A549 (cell line): ENCODE results near the gene ARHGEF10L. TPM values are rescaled to one million over a fixed set of nuclear protein-coding genes. Genes with fewer than 3 reads are reported as not detected.
A peak's percentile ranks its signal among the peaks of the same experiment; 100 is the strongest.

Experiments
- ATAC-seq, 2 experiments: fragments of 200-7000 bp in 1 of 2; fragments of >200 bp in 1 of 2; cut with Nextera tagmentation in 1 of 2; cut with Tn5 transposase in 1 of 2; 3 replicates each; pipeline versions ENCODE4 v1.8.0 to v1.9.1; 2018 to 2020; ENCODE audit warnings: mild to moderate bottlenecking in 1 of 2, moderate library complexity in 1 of 2
- CTCF ChIA-PET: fragments of 300-600 bp; sonication (Branson Sonifier 250); formaldehyde crosslinking; extraction: SDS; loops from one replicate; lab custom pipeline; 2021; ENCODE audit warnings: antibody characterized with exemption, inconsistent platforms; lab: Yijun Ruan, JAX
- POLR2A ChIA-PET: fragments of 350-600 bp; formaldehyde crosslinking; extraction: SDS; loops from one replicate; lab custom pipeline; 2021; ENCODE audit warnings: antibody characterized with exemption, inconsistent platforms; lab: Yijun Ruan, JAX
- DNase-seq, 2 experiments: peaks; one replicate each; pipeline versions ENCODE4 v3.0.0 to v3.0.0-alpha.2; 2011 to 2016; ENCODE audit warnings: low read depth in 1 of 2, low spot score in 1 of 2
- FAIRE-seq: peaks from 2 replicates; lab custom pipeline; 2011; peaks lifted over from hg19 to GRCh38; lab: Jason Lieb, UNC
- H3K27ac ChIP-seq, 2 experiments: fragments of >200 bp; sonication (Bioruptor Twin); formaldehyde crosslinking; 3 replicates each; pipeline ENCODE4 v1.5.1; 2016 to 2017
- H3K4me1 ChIP-seq: fragments of >200 bp; sonication (Bioruptor Twin); formaldehyde crosslinking; 3 replicates; pipeline ENCODE4 v1.6.1; 2016
- H3K4me2 ChIP-seq: fragments of >200 bp; sonication (Bioruptor Twin); formaldehyde crosslinking; 3 replicates; pipeline ENCODE4 v1.6.1; 2016
- H3K4me3 ChIP-seq: fragments of >200 bp; sonication (Bioruptor Twin); formaldehyde crosslinking; 3 replicates; pipeline ENCODE4 v1.5.1; 2016
- H3K9me3 ChIP-seq: fragments of >200 bp; sonication (Bioruptor Twin); formaldehyde crosslinking; 3 replicates; pipeline ENCODE4 v1.6.1; 2016
- CBX2 ChIP-seq: fragments of 200-600 bp; sonication (generic); IDR thresholded peaks from 2 replicates; pipeline ENCODE4 v1.6.1; 2016; ENCODE audit warnings: low read depth, mild to moderate bottlenecking, borderline replicate concordance
- ELK1 ChIP-seq: fragments of 150-350 bp; IDR thresholded peaks from 2 replicates; pipeline ENCODE4 v1.6.1; 2014; ENCODE audit warnings: low read depth, mild to moderate bottlenecking, low read length
- FOSB ChIP-seq: fragments of 250-450 bp; sonication (Bioruptor Pico); IDR thresholded peaks from 2 replicates; pipeline ENCODE4 v1.5.0; 2020; ENCODE audit warnings: mild to moderate bottlenecking, moderate library complexity
- HES2 ChIP-seq: fragments of >200 bp; sonication (Bioruptor Twin); formaldehyde crosslinking; IDR thresholded peaks from 2 replicates; pipeline ENCODE4 v1.6.1; 2016
- HOXB5 ChIP-seq: fragments of 250-450 bp; sonication (Bioruptor Pico); IDR thresholded peaks from 2 replicates; pipeline ENCODE4 v1.5.0; 2020; ENCODE audit warnings: mild to moderate bottlenecking, moderate library complexity
- MYC ChIP-seq: IDR thresholded peaks from 2 replicates; pipeline ENCODE4 v1.6.1; 2012; ENCODE audit warnings: mild to moderate bottlenecking, inconsistent platforms, low read length, improper control_type of control experiment, borderline replicate concordance
- NFE2L2 ChIP-seq: fragments of 150-350 bp; conservative IDR thresholded peaks from 2 replicates; pipeline ENCODE4 v1.6.1; 2014; ENCODE audit warnings: low read length
- NPAS2 ChIP-seq: fragments of 250-450 bp; sonication (Bioruptor Pico); IDR thresholded peaks from 2 replicates; pipeline ENCODE4 v1.8.0; 2022; ENCODE audit warnings: mild to moderate bottlenecking, moderate library complexity, borderline replicate concordance
- NR3C1 ChIP-seq: fragments of >200 bp; sonication (Bioruptor Twin); formaldehyde crosslinking; IDR thresholded peaks from 3 replicates; pipeline ENCODE4 v1.6.1; 2017
- POLR2AphosphoS2 ChIP-seq: conservative IDR thresholded peaks from 2 replicates; pipeline ENCODE4 v1.6.1; 2012; ENCODE audit warnings: low read length, improper control_type of control experiment, inconsistent platforms
- RCOR1 ChIP-seq: fragments of 150-350 bp; IDR thresholded peaks from 2 replicates; pipeline ENCODE4 v1.6.1; 2014; ENCODE audit warnings: antibody characterized with exemption, low read length, low read depth
- RFX5 ChIP-seq: fragments of 450-650 bp; IDR thresholded peaks from 2 replicates; pipeline ENCODE4 v1.7.1; 2014; ENCODE audit warnings: antibody characterized with exemption, mild to moderate bottlenecking, moderate library complexity
- RNF2 ChIP-seq: fragments of 200-600 bp; sonication (generic); IDR thresholded peaks from 2 replicates; pipeline ENCODE4 v1.6.1; 2016; ENCODE audit warnings: low read depth, mild to moderate bottlenecking, antibody characterized with exemption, moderate library complexity, borderline replicate concordance
- SMC3 ChIP-seq: fragments of >200 bp; sonication (Bioruptor Twin); formaldehyde crosslinking; IDR thresholded peaks from 3 replicates; pipeline ENCODE4 v1.6.1; 2018; ENCODE audit warnings: inconsistent platforms
- SREBF2 ChIP-seq: fragments of 450-650 bp; IDR thresholded peaks from 2 replicates; pipeline ENCODE4 v1.6.1; 2014; ENCODE audit warnings: mild to moderate bottlenecking, moderate library complexity
- TP53 ChIP-seq: fragments of 250-450 bp; sonication (Bioruptor Pico); IDR thresholded peaks from 2 replicates; pipeline ENCODE4 v1.5.0; 2021; ENCODE audit warnings: mild to moderate bottlenecking, moderate library complexity
- ZSCAN20 ChIP-seq: fragments of 250-450 bp; sonication (Bioruptor Pico); IDR thresholded peaks from 2 replicates; pipeline ENCODE4 v1.8.0; 2022; ENCODE audit warnings: mild to moderate bottlenecking, moderate library complexity
- WGBS: methylation state at CpG from one replicate; pipeline ENCODE4 v1.1.6; 2017; ENCODE audit errors: missing lambda C conversion rate; 5-methylcytosine and 5-hydroxymethylcytosine counted together
- polyA plus RNA-seq, 4 experiments: library from polyadenylated mRNA; depleted of rRNA in 3 of 4; stranded (reverse); fragments of >200 nt; fragmentation: RNase III in 1 of 4; extraction: RNeasy Plus Mini Kit Qiagen cat#74134 plus additional on column Dnase treatment in 1 of 4; gene quantifications; 2 replicates in 3 of 4; 3 replicates in 1 of 4; pipeline ENCODE4 v1.2.3, GENCODE V29; 2011 to 2017
- TF ChIP-seq, protein P1 (sequence below): IDR thresholded peaks from 2 replicates; pipeline ENCODE4 v1.6.1; 2012; ENCODE audit warnings: low read depth, borderline replicate concordance
- TF ChIP-seq, protein P2 (sequence below): fragments of 250-450 bp; sonication (Bioruptor Pico); IDR thresholded peaks from 2 replicates; pipeline ENCODE4 v1.5.0; 2021; ENCODE audit warnings: mild to moderate bottlenecking, moderate library complexity, borderline replicate concordance

The ARHGEF10L gene
- polyA plus RNA-seq, 2 of the 4 experiments (the other 2 are of a cell fraction), result 3.5 to 5.2 TPM

DNA sequence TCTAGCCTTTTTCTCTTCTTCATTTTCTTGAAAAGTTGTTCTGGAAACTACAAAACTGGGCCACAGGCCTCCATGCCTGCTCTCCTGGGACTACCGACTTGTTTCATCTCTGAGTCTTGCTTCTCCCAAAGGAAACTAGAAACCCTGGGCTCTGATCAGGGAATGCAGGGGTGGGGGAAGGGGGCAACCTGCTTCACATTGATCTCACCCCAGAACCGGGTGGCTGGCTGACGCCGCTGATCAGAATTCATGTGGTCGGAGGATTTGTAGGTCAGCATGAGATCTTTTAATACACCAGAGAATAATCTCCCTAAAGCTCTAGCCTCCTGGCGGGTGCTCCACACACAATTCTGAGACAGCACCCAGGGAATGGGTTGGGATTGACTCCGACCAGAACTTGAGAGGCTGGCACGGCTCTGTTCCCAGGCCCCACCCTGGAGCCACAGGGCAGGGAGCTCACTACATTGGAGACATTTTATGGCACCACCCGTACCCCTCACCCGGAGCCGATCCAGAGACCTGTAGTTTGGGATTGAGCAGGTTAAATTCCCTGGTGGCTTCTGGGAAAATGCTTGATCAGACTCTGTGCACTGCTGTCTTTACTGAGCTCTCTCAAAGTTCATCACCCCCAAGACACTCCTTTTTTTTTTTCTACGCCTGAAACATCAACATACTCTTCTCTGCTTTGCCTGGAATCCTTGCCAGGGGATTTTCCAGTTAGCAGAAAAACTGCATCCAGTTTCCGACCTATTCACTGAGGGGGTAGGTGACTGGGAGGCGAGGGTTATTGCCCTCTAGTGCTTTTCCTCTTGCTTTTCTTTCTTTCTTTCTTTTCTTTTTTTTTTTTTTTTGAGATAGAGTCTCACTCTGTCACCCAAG is 12.2 kb upstream of the ARHGEF10L start:
- Histone ChIP-seq H3K27ac (peak overlapping the region in 1 of 2 experiments; percentile 62; a peak in 3 of 6 replicates), H3K4me3 (no peak overlapping the region), H3K4me2 (peak overlapping the region; percentile 21; the same call in 1 of the 3 replicates)
- WGBS, result 61% methylated on average over 11 of the region's 14 CpGs
- no peak for FAIRE-seq
- DNase-seq, result peak in 1 of 2 experiments; percentile 19
- ChIA-PET POLR2A (no interaction called here), CTCF (interaction anchor here (0.6 to 1.3 kb wide), 3 partner anchors 11 to 616 kb away, joined by 3 read pairs; no protein-coding TSS in a partner anchor)
- TF ChIP-seq CBX2, result no peak
- no peak for TF ChIP-seq HOXB5 (CRISPR knock-in tag)
- no peak for TF ChIP-seq POLR2AphosphoS2
- no peak for TF ChIP-seq RNF2
- TF ChIP-seq, protein P1, sequence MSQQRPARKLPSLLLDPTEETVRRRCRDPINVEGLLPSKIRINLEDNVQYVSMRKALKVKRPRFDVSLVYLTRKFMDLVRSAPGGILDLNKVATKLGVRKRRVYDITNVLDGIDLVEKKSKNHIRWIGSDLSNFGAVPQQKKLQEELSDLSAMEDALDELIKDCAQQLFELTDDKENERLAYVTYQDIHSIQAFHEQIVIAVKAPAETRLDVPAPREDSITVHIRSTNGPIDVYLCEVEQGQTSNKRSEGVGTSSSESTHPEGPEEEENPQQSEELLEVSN, result no peak
- TF ChIP-seq, all 56 proteins: peak for 0
- peak in 1 of 2 experiments; percentile 33; a peak in 2 of 6 replicates for ATAC-seq
- Histone ChIP-seq H3K9me3 (no peaks in the 10 kb centered on the region), H3K4me1 (peaks cover 10% of the 10 kb centered on the region; the same call in 2 of the 3 replicates)

- no peak for DNase-seq
- Histone ChIP-seq H3K4me1 (peaks cover 10% of the 10 kb centered on the region; the same call in 2 of the 3 replicates), H3K4me2 (no peak overlapping the region), H3K27ac (no peak overlapping the region), H3K9me3 (no peaks in the 10 kb centered on the region), H3K4me3 (no peak overlapping the region)
- no peak for ATAC-seq
- CTCF ChIA-PET, result interaction anchor here (0.8 to 2.2 kb wide), 3 partner anchors 42 to 77 kb away, joined by 3 to 10 read pairs (median 4); no protein-coding TSS in a partner anchor
- FAIRE-seq, result no peak
- POLR2A ChIA-PET, result no interaction called here
- no peak for TF ChIP-seq MYC
- TF ChIP-seq FOSB (CRISPR knock-in tag), result no peak
- no peak for TF ChIP-seq HES2
- no peak for TF ChIP-seq ELK1
- TF ChIP-seq RFX5, result no peak
- no peak for TF ChIP-seq ZSCAN20 (CRISPR knock-in tag)
- TF ChIP-seq, protein P2, sequence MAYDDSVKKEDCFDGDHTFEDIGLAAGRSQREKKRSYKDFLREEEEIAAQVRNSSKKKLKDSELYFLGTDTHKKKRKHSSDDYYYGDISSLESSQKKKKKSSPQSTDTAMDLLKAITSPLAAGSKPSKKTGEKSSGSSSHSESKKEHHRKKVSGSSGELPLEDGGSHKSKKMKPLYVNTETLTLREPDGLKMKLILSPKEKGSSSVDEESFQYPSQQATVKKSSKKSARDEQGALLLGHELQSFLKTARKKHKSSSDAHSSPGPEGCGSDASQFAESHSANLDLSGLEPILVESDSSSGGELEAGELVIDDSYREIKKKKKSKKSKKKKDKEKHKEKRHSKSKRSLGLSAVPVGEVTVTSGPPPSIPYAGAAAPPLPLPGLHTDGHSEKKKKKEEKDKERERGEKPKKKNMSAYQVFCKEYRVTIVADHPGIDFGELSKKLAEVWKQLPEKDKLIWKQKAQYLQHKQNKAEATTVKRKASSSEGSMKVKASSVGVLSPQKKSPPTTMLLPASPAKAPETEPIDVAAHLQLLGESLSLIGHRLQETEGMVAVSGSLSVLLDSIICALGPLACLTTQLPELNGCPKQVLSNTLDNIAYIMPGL (CRISPR knock-in tag), result no peak
- no peak for TF ChIP-seq NPAS2
- no peak for TF ChIP-seq TP53 (CRISPR knock-in tag)
- TF ChIP-seq NR3C1, result no peak
- TF ChIP-seq NFE2L2, result no peak
- no peak for TF ChIP-seq SREBF2
Observed at GRCh38 chr1:17529381-17529780, 10.1 kb upstream of the ARHGEF10L start.

DNA sequence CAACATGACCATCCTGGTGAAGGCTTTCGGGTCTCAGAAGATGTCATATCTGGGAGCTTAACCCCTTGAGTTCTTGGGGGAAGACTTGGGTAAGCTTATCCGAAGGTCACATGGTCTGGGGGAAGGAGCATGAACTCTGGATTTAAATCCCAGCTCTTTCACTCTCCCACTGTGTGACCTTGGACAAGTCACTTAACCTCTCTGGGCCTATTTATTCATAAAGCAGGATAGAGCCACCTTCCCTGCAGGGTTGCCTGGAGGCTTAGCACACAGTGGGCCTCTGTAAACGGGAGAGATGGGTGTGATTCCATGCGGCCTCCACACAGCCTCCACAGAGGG is 8.2 kb upstream of the ARHGEF10L start:
- no peak for TF ChIP-seq SMC3
- TF ChIP-seq RCOR1, result no peak
- Histone ChIP-seq H3K4me1 (peaks cover 10% of the 10 kb centered on the region; the same call in 2 of the 3 replicates), H3K9me3 (no peaks in the 10 kb centered on the region), H3K4me2 (no peak overlapping the region), H3K27ac (no peak overlapping the region), H3K4me3 (no peak overlapping the region)
- ChIA-PET CTCF (interaction anchor here (0.6 to 2.2 kb wide), 4 partner anchors 10 to 76 kb away, joined by 3 to 8 read pairs (median 6); no protein-coding TSS in a partner anchor), POLR2A (no interaction called here)
- DNase-seq, result no peak
- FAIRE-seq, result no peak
- ATAC-seq, result no peak
- 67% methylated on average over 4 of the region's 4 CpGs for WGBS
